ENCODE results near the gene INPP5E.

GRCh38 chr9:136385015-136385414, 54.6 kb downstream of the INPP5E start:
- no peak for TF ChIP-seq ZNF121 (tag by site-specific recombination; IDR thresholded peaks at IDR 0.05)
- TF ChIP-seq CTCF (tag by site-specific recombination; IDR thresholded peaks at IDR 0.05) = no peak
- no peak for TF ChIP-seq SCRT1 (tag by site-specific recombination; IDR thresholded peaks at IDR 0.05; ENCODE audit: borderline replicate concordance)
- TF ChIP-seq ZNF311 (tag by site-specific recombination; IDR thresholded peaks at IDR 0.05; ENCODE audit: borderline replicate concordance) = no peak
- no peak for TF ChIP-seq GLI4 (tag by site-specific recombination; IDR thresholded peaks at IDR 0.05)
- no peak for TF ChIP-seq ZBTB21 (tag by site-specific recombination; IDR thresholded peaks at IDR 0.05)

Measured in HEK293 (cell line).